Measurements from ENCODE around the gene DHRS7. TPM values are rescaled to one million over a fixed set of nuclear protein-coding genes. Genes with fewer than 3 reads are reported as not detected.

The DHRS7 gene, protein sequence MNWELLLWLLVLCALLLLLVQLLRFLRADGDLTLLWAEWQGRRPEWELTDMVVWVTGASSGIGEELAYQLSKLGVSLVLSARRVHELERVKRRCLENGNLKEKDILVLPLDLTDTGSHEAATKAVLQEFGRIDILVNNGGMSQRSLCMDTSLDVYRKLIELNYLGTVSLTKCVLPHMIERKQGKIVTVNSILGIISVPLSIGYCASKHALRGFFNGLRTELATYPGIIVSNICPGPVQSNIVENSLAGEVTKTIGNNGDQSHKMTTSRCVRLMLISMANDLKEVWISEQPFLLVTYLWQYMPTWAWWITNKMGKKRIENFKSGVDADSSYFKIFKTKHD
- total RNA-seq = 38.9 and 41.7 TPM in 2 replicates
- long read RNA-seq, transcript DHRS7-209 (7 exons, 1,322 nt) = major isoform, 155 of 167 reads
- long read RNA-seq, partial matches to known transcripts = 4 of 167 reads
- long read RNA-seq, other reads (novel, unspliced or antisense) = 7 of 167 reads

DNA sequence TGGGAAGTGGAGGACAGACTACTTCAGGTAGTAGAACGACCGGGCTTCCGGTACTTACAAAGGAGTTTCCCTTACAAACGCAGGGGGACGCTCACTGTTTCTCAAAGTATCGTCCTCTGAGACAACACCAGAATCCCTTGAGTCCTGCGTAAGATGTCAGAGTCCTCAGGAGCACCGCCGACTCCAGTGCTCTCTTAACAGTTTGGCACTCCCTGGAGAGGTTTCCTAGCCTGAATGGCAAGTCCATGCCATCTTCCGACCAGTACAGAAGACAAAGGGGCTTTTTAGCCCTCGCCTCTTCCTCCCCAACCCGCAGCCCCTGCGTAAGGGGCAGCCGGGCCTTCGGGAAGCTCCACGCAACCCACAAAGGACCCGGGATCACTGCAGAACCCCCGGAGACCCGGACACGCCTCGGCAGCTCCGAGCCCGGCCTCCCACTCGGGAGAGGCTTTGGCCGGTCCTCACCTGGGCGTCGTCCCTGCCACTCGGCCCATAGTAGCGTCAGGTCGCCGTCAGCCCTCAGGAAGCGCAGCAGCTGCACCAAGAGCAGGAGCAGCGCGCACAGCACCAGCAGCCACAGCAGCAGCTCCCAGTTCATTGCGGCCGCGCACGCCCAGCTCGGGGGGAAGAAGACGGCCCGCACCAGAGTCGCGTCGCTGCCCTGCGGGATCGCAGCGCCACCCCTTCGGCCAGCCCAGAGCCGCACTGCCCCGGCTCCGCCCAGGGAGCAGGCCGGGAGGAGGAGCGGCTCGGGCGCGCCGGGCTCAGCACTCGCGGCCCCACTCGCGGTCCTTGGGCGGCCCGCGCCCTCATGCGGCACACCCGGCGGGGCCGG is at the start of gene DHRS7:
Gene DHRS7 (minus strand): TSS at position 687 of the 835 bp plus-strand sequence. CDS start 89 bp downstream, at position 598.
- DNase-seq (ENCODE audit: low read depth, low spot score) = peak; percentile 71
- peaks cover 19% of the 10 kb centered on the region for H3K4me1 Mint-ChIP-seq
- TF ChIP-seq, protein P1, sequence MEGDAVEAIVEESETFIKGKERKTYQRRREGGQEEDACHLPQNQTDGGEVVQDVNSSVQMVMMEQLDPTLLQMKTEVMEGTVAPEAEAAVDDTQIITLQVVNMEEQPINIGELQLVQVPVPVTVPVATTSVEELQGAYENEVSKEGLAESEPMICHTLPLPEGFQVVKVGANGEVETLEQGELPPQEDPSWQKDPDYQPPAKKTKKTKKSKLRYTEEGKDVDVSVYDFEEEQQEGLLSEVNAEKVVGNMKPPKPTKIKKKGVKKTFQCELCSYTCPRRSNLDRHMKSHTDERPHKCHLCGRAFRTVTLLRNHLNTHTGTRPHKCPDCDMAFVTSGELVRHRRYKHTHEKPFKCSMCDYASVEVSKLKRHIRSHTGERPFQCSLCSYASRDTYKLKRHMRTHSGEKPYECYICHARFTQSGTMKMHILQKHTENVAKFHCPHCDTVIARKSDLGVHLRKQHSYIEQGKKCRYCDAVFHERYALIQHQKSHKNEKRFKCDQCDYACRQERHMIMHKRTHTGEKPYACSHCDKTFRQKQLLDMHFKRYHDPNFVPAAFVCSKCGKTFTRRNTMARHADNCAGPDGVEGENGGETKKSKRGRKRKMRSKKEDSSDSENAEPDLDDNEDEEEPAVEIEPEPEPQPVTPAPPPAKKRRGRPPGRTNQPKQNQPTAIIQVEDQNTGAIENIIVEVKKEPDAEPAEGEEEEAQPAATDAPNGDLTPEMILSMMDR (conservative IDR thresholded peaks at IDR 0.05) = peak; percentile 56
- H3K4me3 Mint-ChIP-seq = peak within 1 kb of the TSS; percentile 98
- H3K27ac Mint-ChIP-seq (ENCODE audit: unreplicated experiment) = peak within 1 kb of the TSS; percentile 99
- no peaks in the 10 kb centered on the region for H3K9me3 Mint-ChIP-seq
- no peaks in the 10 kb centered on the region for H3K27me3 Mint-ChIP-seq (ENCODE audit: low read depth)
- H3K36me3 Mint-ChIP-seq (ENCODE audit: low read depth) = no peaks in the 10 kb centered on the region

DNA sequence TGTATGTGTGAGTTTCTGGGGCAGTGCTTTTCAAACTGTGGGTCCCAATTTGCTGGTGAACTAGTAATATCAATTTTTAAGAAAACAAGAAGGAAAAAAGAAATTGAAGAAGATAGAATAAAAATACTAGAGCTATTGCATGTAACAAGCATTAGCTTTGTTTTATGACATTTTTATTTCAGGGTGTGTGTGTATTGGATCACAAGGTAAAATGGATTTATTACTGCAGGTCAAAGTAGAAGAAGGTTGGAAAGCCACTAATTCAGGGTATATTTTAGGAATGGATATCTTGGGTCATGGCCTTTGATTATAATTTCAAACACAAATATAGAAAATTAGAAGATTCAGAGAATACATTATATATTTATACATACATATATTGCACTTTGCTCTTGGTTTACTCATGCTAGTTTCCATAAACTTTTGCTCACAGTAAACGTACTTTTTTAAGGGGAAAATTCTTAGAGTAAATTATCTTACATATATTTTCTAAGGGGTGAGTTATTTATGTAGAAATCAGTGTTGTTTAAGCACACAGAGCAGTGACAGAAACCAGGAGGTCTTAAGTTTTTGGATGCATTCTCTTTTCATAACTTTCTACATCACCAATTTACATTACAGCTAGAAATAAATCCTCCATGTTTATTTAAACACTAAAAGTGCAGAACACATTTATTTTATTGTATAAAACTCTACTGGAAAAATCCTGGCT is 49.4 kb upstream of the DHRS7 start:
- H3K36me3 Mint-ChIP-seq (ENCODE audit: low read depth) = no peaks in the 10 kb centered on the region
- no peak for DNase-seq (ENCODE audit: low read depth, low spot score)
- TF ChIP-seq, protein P1 (conservative IDR thresholded peaks at IDR 0.05) = no peak
- H3K4me1 Mint-ChIP-seq = peaks cover 5% of the 10 kb centered on the region
- H3K9me3 Mint-ChIP-seq = no peaks in the 10 kb centered on the region
- no peak overlapping the region for H3K4me3 Mint-ChIP-seq
- H3K27ac Mint-ChIP-seq (ENCODE audit: unreplicated experiment) = no peak overlapping the region
- H3K27me3 Mint-ChIP-seq (ENCODE audit: low read depth) = no peaks in the 10 kb centered on the region

DNA sequence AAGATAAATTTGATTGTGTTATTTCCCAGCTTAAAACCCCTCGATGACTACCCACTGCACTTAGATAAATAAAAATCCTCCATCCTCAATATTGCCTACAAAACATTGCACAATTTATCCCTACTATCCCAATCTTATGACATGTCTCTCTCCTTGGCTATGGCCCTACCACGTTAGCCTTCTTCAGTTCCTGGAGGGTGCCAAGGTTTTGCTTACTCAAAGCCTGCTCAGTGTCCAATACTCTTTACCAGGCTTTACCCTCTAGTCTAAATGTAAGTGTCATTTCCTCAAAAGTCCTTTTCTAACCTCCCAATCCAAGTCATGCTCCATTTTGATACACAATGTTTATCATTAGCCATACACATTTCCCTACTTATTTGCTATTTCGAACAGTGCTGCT is 48.8 kb upstream of the DHRS7 start:
- Mint-ChIP-seq H3K4me3 (no peak overlapping the region), H3K4me1 (peaks cover 5% of the 10 kb centered on the region), H3K36me3 (ENCODE audit: low read depth) (no peaks in the 10 kb centered on the region), H3K27me3 (ENCODE audit: low read depth) (no peaks in the 10 kb centered on the region), H3K27ac (ENCODE audit: unreplicated experiment) (no peak overlapping the region), H3K9me3 (no peaks in the 10 kb centered on the region)
- TF ChIP-seq, protein P1 (conservative IDR thresholded peaks at IDR 0.05) = no peak
- no peak for DNase-seq (ENCODE audit: low read depth, low spot score)

DNA sequence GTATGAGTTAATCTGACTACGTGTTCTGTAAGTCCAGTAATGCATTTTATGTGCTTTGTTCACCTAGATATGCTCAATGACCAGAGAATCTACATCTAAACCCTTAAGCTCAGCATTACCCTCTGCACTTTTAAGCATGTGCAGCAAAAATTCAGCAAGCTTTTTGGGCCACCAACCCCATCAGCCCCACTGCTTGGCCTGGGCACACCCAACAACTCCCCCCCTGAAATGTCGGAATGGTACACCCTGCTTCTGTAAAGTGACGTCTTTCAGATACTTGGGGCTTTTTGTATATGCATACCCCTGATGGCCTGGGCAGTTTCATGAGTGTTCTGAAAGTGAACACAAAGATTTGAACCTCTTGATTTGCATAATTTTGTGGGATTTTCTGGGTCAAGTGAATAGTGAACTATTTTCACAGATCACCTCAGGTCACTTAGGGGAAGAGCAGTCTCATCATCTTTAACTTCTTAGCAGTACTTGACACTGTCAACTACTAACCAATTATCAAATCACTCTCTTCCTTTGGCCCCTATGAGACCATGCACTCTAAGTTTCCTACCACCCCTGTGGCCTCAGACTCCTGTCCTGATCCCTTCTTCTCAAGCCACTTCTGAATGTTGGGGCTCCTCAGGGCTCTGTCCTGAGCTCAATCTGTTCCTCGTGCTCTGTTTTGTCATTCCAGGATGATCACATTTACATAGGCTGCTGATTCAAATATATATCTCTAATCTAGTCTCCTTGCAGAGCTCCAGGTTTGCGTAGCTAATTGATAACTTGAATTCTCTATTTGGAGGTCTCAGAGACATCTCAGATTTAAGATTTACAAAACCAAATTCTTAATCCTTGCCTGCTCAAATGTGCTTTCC is 47.5 kb upstream of the DHRS7 start:
- H3K27me3 Mint-ChIP-seq (ENCODE audit: low read depth) = no peaks in the 10 kb centered on the region
- H3K4me1 Mint-ChIP-seq = peaks cover 5% of the 10 kb centered on the region
- no peaks in the 10 kb centered on the region for H3K9me3 Mint-ChIP-seq
- TF ChIP-seq, protein P1 (conservative IDR thresholded peaks at IDR 0.05) = no peak
- H3K36me3 Mint-ChIP-seq (ENCODE audit: low read depth) = no peaks in the 10 kb centered on the region
- no peak overlapping the region for H3K27ac Mint-ChIP-seq (ENCODE audit: unreplicated experiment)
- H3K4me3 Mint-ChIP-seq = no peak overlapping the region
- DNase-seq (ENCODE audit: low read depth, low spot score) = no peak

All from neural crest cell (in vitro differentiated cells).